GM12801 (cell line): ENCODE data around the gene UGT1A1.

Experiments used
- TF ChIP-seq, protein P1 (sequence below): IDR thresholded peaks from one replicate; pipeline ENCODE4 v1.5.1; 2011; ENCODE audit warnings: control low read depth; ENCODE audit not compliant: insufficient read length; ENCODE audit errors: extremely low read depth

The UGT1A1 gene

DNA sequence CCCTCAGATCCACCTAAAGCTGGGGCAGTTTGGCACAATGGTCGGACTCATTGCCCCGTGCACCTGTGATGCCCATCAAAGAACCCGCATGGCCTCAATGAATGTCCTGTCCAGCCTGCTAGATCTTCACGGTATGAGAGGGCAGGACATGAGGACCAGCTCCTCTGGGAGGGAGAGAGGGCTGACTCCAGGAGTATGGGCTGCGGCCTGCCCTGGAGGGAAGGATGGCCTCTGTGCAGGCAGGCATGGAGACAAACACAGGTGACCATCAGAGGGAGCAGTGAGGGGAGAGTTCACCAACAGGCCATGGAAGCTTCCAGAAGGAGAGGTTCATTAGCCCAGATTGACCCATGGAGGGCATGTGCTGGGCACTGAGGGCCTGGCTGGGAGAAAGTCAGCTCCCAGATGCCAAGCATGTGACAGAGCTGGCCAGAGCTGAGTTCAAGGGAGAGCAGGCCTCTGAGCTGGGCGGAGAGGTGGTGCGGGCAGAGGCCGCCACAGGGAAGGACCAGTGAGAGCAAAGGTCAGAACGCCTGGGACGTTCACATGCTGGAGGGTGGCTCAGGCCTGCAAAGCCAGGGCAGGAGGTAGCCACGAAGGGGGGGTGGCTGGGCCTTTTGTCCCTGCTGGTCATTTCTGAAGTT is 58.0 kb downstream of the UGT1A1 start:
- TF ChIP-seq, protein P1, sequence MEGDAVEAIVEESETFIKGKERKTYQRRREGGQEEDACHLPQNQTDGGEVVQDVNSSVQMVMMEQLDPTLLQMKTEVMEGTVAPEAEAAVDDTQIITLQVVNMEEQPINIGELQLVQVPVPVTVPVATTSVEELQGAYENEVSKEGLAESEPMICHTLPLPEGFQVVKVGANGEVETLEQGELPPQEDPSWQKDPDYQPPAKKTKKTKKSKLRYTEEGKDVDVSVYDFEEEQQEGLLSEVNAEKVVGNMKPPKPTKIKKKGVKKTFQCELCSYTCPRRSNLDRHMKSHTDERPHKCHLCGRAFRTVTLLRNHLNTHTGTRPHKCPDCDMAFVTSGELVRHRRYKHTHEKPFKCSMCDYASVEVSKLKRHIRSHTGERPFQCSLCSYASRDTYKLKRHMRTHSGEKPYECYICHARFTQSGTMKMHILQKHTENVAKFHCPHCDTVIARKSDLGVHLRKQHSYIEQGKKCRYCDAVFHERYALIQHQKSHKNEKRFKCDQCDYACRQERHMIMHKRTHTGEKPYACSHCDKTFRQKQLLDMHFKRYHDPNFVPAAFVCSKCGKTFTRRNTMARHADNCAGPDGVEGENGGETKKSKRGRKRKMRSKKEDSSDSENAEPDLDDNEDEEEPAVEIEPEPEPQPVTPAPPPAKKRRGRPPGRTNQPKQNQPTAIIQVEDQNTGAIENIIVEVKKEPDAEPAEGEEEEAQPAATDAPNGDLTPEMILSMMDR, result no peak

DNA sequence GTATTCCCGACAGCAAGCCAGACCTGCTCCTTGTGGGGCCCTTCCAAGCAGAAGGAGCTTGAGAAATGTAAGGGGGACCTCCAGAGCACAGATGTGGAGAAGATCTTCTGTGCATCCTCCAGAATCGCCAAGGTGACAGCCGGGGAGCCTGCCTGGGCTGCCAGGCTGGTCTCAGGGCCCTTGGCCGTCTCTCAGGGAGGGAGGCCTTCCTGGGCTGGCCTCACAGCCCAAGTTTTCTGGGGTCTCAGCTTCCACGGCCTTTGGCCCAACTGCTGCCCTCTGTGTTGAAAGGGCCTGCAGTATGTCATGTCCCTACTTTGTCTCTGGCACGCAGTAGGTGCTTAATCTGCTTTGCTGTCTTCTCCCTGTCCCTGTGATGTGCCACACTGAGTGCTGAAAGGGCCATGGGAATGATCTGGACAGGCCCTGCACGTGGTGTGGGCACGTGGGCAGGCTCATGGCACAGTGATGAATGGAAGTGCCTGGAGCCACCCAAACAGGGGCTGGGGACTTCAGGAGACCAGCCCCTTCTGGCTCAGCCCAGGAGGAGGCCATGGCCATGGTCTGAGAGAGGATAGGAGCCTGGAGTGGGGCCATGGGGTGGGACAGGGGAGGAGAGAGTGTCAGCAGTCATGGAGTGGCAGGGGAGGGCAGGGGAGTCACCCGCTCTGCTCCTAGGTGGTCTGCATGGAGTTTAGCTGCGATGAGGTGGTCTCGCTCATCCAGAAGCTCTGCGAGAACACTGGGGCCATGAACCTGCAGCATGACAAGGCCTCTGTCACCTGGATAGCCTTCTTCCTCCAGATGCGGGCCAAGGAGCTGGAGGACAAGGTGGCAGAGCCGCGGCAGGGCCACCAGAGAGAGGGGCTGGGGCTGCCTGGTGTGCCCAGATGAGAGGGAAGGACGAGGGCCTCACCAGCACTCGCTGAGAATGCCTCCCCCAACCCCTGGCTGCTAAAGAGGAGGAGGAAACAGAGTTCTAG is 58.9 kb downstream of the UGT1A1 start:
- TF ChIP-seq, protein P1, result no peak

DNA sequence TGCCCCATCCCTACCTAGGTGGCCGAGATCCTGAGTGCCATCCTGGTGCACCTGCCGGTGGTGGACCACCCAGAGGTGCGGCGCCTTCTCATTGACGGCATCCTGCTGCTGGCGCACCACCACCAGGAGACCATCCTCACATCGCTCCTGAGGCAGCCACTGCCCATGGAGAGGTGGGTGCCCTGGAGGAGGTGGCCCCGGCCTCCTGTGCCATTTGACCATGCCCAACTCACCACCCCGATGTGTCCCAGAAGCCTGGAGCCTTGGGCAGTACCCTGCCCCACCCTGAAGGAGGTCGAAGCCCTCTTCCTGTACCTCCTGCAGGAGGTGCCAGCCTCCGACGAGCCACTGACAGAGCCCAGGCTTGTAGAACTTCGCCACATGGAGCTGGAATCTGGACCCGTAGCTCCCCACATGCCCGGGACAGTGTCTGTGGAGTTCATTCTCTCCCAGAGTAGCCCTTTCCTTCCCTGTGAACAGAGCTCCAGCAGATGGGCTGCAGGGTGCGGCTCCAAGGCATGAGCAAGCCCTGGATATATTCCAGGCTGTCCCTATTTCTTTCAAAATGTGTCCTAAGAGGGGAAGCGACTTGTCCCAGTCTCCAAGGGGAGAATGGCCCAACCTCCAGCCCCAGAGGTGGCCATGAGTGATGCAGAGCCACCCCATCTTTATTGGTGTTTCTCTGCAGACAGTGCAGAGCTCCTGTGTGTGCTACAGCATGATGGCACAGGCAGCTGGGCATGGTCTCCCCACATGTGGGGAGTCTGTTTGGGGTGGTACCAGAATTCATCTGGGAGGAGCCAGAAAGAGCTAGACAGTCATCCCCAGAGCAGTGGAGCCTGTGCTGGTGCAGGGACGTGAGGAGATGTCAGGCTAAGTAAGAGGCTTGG is 60.1 kb downstream of the UGT1A1 start:
- TF ChIP-seq, protein P1, result no peak

DNA sequence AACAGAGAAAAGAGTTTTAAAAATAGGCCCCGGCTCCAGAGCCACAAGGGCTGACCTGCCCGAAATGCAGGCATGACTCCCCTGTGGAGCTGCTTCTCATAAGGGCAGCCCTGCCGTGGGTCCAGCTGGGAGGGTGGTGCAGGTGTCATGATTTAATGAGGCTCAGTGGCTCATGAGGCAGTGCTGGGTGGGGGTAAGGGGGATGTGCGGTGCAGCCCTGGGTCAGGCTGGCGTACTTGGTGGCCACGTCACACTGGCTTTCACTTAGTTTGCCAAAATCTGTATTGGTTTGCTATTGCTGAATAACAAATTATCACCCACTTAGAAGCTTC is 60.7 kb downstream of the UGT1A1 start:
- TF ChIP-seq, protein P1, result no peak

DNA sequence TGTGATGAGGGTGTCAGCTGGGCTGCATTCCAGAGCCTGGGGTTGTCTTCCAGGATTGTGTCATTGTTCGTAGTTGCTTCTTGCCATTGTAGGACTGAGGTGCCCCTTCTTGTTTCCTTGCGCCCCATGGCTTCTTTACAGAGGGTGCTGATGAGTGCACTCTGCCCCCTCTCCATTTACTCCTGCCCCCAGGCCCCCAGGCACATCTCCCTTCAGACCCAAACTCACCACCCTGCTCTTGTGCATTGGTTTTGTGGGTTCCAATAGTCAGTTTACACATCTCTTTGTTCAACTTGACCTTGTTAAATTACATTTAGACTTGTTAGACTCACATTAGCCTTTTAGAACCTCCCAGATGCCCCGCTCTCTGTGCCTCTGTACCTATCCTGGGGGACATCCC is 61.1 kb downstream of the UGT1A1 start:
- TF ChIP-seq, protein P1, result no peak

DNA sequence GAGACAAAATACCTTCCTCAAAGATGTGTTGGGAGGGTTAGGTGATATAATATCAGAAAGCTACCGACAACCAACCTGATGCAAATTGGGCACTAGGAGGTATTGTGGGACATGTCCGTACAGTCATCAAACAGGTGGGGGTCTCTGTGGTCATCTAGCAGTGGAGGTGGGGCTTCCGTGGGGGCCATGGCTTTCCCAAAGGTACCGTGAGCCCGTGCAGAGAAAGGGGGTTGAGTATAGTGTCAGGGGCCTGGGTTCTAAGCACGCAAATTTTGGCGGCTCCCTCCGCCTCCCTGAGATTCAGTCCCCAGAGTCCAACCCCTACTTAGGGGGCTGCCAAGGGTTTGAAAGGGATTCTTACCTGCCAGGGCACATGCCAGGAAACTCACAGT is 61.6 kb downstream of the UGT1A1 start:
- TF ChIP-seq, protein P1, result no peak

DNA sequence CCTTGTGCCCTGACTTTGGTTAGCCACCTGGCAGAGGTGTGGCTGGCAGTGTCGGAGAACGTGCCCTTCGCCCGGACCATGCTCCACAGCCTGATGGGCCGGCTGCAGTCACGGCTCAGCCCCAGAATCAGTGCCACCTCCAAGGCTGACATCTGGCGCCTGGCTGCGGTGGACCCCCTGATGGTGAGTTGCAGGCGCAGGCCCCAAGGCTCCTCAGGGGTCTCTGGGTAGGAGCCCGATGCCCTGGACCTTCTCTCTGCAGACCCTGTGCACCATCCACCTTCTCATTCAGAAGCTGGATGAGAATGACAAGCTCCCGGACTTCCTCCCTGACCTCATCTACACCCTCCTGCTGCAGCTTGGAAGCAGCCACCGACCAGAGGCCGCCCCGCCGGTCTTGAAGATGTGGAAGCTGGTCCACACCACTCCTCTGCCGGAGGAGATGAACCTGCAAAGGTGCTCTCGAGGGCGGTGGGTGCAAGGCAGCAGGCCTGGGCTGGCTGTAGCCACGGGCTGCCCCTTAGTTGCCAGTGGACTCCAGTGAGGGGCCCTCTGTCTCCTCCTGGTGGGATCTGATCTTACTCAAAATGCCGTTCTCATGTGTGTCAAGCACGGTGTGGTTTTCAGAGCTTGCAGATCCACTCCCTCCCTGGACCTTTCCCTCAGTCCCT is 62.2 kb downstream of the UGT1A1 start:
- TF ChIP-seq, protein P1, result no peak
